ENCODE measurements around the gene PNPO. TPM values are rescaled to one million over a fixed set of nuclear protein-coding genes. Genes with fewer than 3 reads are reported as not detected.

Gene PNPO
- total and polyA plus RNA-seq, 2 of the 4 experiments (the other 2 are of a cell fraction), result 13.9 to 34.1 TPM

DNA sequence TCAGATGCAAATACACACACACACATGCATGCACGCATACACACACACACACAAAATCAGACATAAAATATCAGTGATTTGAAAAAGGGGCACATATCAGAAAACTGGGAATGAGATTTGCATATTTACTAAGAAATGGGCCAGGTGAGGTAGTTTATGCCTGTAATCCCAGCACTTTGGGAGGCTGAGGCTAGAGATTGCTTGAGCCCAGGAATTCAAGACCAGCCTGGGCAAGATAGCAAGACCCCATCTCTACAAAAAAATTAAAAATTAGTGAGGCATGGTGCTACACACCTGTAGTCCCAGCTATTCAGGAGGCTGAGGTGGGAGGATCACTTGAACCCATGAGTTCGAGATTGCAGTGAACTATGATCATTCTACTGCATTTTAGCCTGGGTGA is 22.4 kb upstream of the PNPO start:
- intact Hi-C loops (cut with micrococcal nuclease), result no loop called here
- no peaks in the 10 kb centered on the region for H3K9me1 ChIP-seq (ENCODE audit: insufficient read depth, low read length)

More for the DNA sequence above, 22.4 kb upstream of the PNPO start:
- WGBS, 2 experiments (ENCODE audit: extremely low coverage in 2 of 2, insufficient read length in 1 of 2), result no CpG with 5 or more reads among the region's 2 CpGs
- no peak overlapping the region for H3K14ac ChIP-seq (replicated peaks; ENCODE audit: low read depth, low read length)
- ATAC-seq (ENCODE audit: low read depth) (no peak), DNase-seq (no peak)
- no peak overlapping the region for H2BK5ac ChIP-seq (ENCODE audit: low read depth, low read length, poor library complexity, severe bottlenecking)
- H2BK120ac ChIP-seq (ENCODE audit: low read depth, low read length), result no peak overlapping the region
- H3K4me3 ChIP-seq (ENCODE audit: insufficient read depth, low read depth, low read length), result no peak overlapping the region
- H3K4ac ChIP-seq (ENCODE audit: low read depth, low read length), result no peak overlapping the region
- H4K20me1 ChIP-seq (ENCODE audit: insufficient read depth, low read length), result no peaks in the 10 kb centered on the region
- no peak overlapping the region for H3K4me2 ChIP-seq (ENCODE audit: low read depth, low read length)
- H3K4me1 ChIP-seq (ENCODE audit: control insufficient read depth, insufficient read depth, low read length), result no peaks in the 10 kb centered on the region
- H3K27me3 ChIP-seq (ENCODE audit: control insufficient read depth, insufficient read depth, low read length), result no peaks in the 10 kb centered on the region
- CTCF ChIA-PET, result interaction anchor here (1.0 kb wide), 1 partner anchor 28 kb away, joined by 4 read pairs; no protein-coding TSS in a partner anchor
- H2AK5ac ChIP-seq (ENCODE audit: low read depth, low read length), result no peak overlapping the region
- BruUV-seq (replicated peaks), result no TSS peak
- no peak overlapping the region for H4K8ac ChIP-seq (ENCODE audit: low read depth in 2 of 2, low read length in 2 of 2)
- TF ChIP-seq, protein P1, sequence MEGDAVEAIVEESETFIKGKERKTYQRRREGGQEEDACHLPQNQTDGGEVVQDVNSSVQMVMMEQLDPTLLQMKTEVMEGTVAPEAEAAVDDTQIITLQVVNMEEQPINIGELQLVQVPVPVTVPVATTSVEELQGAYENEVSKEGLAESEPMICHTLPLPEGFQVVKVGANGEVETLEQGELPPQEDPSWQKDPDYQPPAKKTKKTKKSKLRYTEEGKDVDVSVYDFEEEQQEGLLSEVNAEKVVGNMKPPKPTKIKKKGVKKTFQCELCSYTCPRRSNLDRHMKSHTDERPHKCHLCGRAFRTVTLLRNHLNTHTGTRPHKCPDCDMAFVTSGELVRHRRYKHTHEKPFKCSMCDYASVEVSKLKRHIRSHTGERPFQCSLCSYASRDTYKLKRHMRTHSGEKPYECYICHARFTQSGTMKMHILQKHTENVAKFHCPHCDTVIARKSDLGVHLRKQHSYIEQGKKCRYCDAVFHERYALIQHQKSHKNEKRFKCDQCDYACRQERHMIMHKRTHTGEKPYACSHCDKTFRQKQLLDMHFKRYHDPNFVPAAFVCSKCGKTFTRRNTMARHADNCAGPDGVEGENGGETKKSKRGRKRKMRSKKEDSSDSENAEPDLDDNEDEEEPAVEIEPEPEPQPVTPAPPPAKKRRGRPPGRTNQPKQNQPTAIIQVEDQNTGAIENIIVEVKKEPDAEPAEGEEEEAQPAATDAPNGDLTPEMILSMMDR (conservative IDR thresholded peaks at IDR 0.05; ENCODE audit: low read depth, low read length), result no peak
- no peak for TF ChIP-seq MAZ (IDR thresholded peaks at IDR 0.05; ENCODE audit: borderline replicate concordance, low read depth, low read length)
- no peak for TF ChIP-seq NFE2L2 (IDR thresholded peaks at IDR 0.05; ENCODE audit: low read depth, low read length)
- TF ChIP-seq CHD1 (IDR thresholded peaks at IDR 0.05; ENCODE audit: low read depth, low read length), result no peak
- TF ChIP-seq, protein P2, sequence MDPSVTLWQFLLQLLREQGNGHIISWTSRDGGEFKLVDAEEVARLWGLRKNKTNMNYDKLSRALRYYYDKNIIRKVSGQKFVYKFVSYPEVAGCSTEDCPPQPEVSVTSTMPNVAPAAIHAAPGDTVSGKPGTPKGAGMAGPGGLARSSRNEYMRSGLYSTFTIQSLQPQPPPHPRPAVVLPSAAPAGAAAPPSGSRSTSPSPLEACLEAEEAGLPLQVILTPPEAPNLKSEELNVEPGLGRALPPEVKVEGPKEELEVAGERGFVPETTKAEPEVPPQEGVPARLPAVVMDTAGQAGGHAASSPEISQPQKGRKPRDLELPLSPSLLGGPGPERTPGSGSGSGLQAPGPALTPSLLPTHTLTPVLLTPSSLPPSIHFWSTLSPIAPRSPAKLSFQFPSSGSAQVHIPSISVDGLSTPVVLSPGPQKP (IDR thresholded peaks at IDR 0.05; ENCODE audit: borderline replicate concordance, low read depth, low read length), result no peak
- TF ChIP-seq, protein P3, sequence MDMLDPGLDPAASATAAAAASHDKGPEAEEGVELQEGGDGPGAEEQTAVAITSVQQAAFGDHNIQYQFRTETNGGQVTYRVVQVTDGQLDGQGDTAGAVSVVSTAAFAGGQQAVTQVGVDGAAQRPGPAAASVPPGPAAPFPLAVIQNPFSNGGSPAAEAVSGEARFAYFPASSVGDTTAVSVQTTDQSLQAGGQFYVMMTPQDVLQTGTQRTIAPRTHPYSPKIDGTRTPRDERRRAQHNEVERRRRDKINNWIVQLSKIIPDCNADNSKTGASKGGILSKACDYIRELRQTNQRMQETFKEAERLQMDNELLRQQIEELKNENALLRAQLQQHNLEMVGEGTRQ (IDR thresholded peaks at IDR 0.05; ENCODE audit: low read depth, low read length), result no peak
- TF ChIP-seq FOS (IDR thresholded peaks at IDR 0.05; ENCODE audit: low read depth, low read length), result no peak
- no peak for TF ChIP-seq RFX5 (IDR thresholded peaks at IDR 0.05; ENCODE audit: low read depth, low read length)
- TF ChIP-seq POLR2A (IDR thresholded peaks at IDR 0.05; ENCODE audit: low read depth, low read length), result no peak
- TF ChIP-seq CEBPB (IDR thresholded peaks at IDR 0.05; ENCODE audit: low read depth, low read length), result no peak
- no peak for TF ChIP-seq MXI1 (IDR thresholded peaks at IDR 0.05; ENCODE audit: borderline replicate concordance, low read depth, low read length)
- no peak for TF ChIP-seq RAD21 (IDR thresholded peaks at IDR 0.05; ENCODE audit: low read length)
- no peak for TF ChIP-seq BHLHE40 (IDR thresholded peaks at IDR 0.05; ENCODE audit: low read depth, low read length)
- no peak for TF ChIP-seq MAFK (IDR thresholded peaks at IDR 0.05; ENCODE audit: low read depth, low read length)
- H2AK9ac ChIP-seq (replicated peaks; ENCODE audit: low read depth, low read length, poor library complexity), result no peak overlapping the region
- H4K5ac ChIP-seq (ENCODE audit: low read depth, low read length), result no peak overlapping the region
- in situ Hi-C loops (cut with MboI; ENCODE audit: low sequenced_read_pairs) (no loop called here), dilution Hi-C loops (cut with HindIII; ENCODE audit: low sequenced_read_pairs, unreplicated experiment) (no loop called here)
- H2AFZ ChIP-seq (replicated peaks; ENCODE audit: low read length, poor library complexity), result no peak overlapping the region
- no peak overlapping the region for H3K23ac ChIP-seq (ENCODE audit: low read depth, low read length)
- POLR2A ChIA-PET (ENCODE audit: unreplicated experiment), result no interaction called here
- H3K79me1 ChIP-seq (ENCODE audit: low read depth in 1 of 2, low read length in 2 of 2), result peaks cover 3 to 5% of the 10 kb centered on the region in 2 experiments; a peak in 2 of 4 replicates
- H3K9me3 ChIP-seq (ENCODE audit: control insufficient read depth, insufficient read depth, low read length), result no peaks in the 10 kb centered on the region
- no peak overlapping the region for H3K56ac ChIP-seq (ENCODE audit: extremely low read depth, insufficient read depth, low read length)
- no peak overlapping the region for H4K91ac ChIP-seq (ENCODE audit: insufficient read depth, low read depth, low read length)
- H3K18ac ChIP-seq (ENCODE audit: low read depth, low read length), result no peak overlapping the region
- no peak overlapping the region for H2BK20ac ChIP-seq (ENCODE audit: low read depth, low read length)
- no peak overlapping the region for H2BK15ac ChIP-seq (ENCODE audit: low read depth, low read length)
- H3K27ac ChIP-seq (ENCODE audit: insufficient read depth, low read length), result no peak overlapping the region
- H3K36me3 ChIP-seq (ENCODE audit: control insufficient read depth, insufficient read depth, low read length), result peaks cover 17% of the 10 kb centered on the region
- no peak overlapping the region for H3K9ac ChIP-seq (ENCODE audit: low read depth, low read length)
